Nephron (organoid): ENCODE data around the gene NXPH4.

ENCODE experiments used
- H3K27ac Mint-ChIP-seq, 3 experiments: 2 replicates each; pipeline ENCODE4 v1.8.0; 2020; ENCODE audit warnings: mixed read lengths in 3 of 3, mild to moderate bottlenecking in 2 of 3, moderate library complexity in 1 of 3
- H3K27me3 Mint-ChIP-seq: 2 replicates; pipeline ENCODE4 v1.8.0; 2021; ENCODE audit warnings: low read depth, mild to moderate bottlenecking, moderate library complexity, mixed read lengths
- H3K36me3 Mint-ChIP-seq: 2 replicates; pipeline ENCODE4 v1.8.0; 2020; ENCODE audit warnings: low read depth, mixed read lengths
- H3K4me1 Mint-ChIP-seq: 2 replicates; pipeline ENCODE4 v1.8.0; 2020; ENCODE audit warnings: mixed read lengths
- H3K4me3 Mint-ChIP-seq, 3 experiments: 2 replicates each; pipeline ENCODE4 v1.8.0; 2020; ENCODE audit warnings: mild to moderate bottlenecking in 3 of 3, mixed read lengths in 3 of 3, moderate library complexity in 2 of 3
- H3K9me3 Mint-ChIP-seq: 2 replicates; pipeline ENCODE4 v1.8.0; 2020; ENCODE audit warnings: mixed read lengths
- CTCF ChIP-seq, 3 experiments: fragments of 200-600 bp; sonication (generic); IDR thresholded peaks; one replicate each; pipeline ENCODE4 v1.5.0; 2021; ENCODE audit warnings: antibody characterized with exemption in 3 of 3; ENCODE audit not compliant: unreplicated experiment in 3 of 3

The NXPH4 gene

GRCh38 chr12:57195611-57196371 is 20.8 kb upstream of the NXPH4 start:
- H3K9me3 Mint-ChIP-seq, result no peaks in the 10 kb centered on the region
- H3K27me3 Mint-ChIP-seq, result no peaks in the 10 kb centered on the region
- H3K36me3 Mint-ChIP-seq, result peaks cover 62% of the 10 kb centered on the region
- H3K27ac Mint-ChIP-seq, result no peak overlapping the region
- H3K4me1 Mint-ChIP-seq, result peaks cover 10% of the 10 kb centered on the region
- no peak for TF ChIP-seq CTCF (IDR thresholded peaks at IDR 0.05; ENCODE audit: unreplicated experiment in 3 of 3)
- no peak overlapping the region for H3K4me3 Mint-ChIP-seq

GRCh38 chr12:57196439-57196838 is 20.2 kb upstream of the NXPH4 start:
- no peak overlapping the region for H3K27ac Mint-ChIP-seq
- peaks cover 10% of the 10 kb centered on the region for H3K4me1 Mint-ChIP-seq
- no peaks in the 10 kb centered on the region for H3K27me3 Mint-ChIP-seq
- H3K9me3 Mint-ChIP-seq, result no peaks in the 10 kb centered on the region
- no peak overlapping the region for H3K4me3 Mint-ChIP-seq
- no peak for TF ChIP-seq CTCF (IDR thresholded peaks at IDR 0.05; ENCODE audit: unreplicated experiment in 3 of 3)
- H3K36me3 Mint-ChIP-seq, result peaks cover 65% of the 10 kb centered on the region

- no peaks in the 10 kb centered on the region for H3K27me3 Mint-ChIP-seq
- no peak for TF ChIP-seq CTCF (IDR thresholded peaks at IDR 0.05; ENCODE audit: unreplicated experiment in 3 of 3)
- H3K4me3 Mint-ChIP-seq, result no peak overlapping the region
- no peak overlapping the region for H3K27ac Mint-ChIP-seq
- H3K36me3 Mint-ChIP-seq, result peaks cover 60% of the 10 kb centered on the region
- peaks cover 10% of the 10 kb centered on the region for H3K4me1 Mint-ChIP-seq
- no peaks in the 10 kb centered on the region for H3K9me3 Mint-ChIP-seq
Measured at GRCh38 chr12:57196956-57197355, 19.6 kb upstream of the NXPH4 start.

GRCh38 chr12:57198329-57198728 is 18.3 kb upstream of the NXPH4 start:
- peaks cover 10% of the 10 kb centered on the region for H3K4me1 Mint-ChIP-seq
- H3K27me3 Mint-ChIP-seq, result no peaks in the 10 kb centered on the region
- H3K36me3 Mint-ChIP-seq, result peaks cover 52% of the 10 kb centered on the region
- H3K27ac Mint-ChIP-seq, result no peak overlapping the region
- TF ChIP-seq CTCF (IDR thresholded peaks at IDR 0.05; ENCODE audit: unreplicated experiment in 3 of 3), result no peak
- H3K4me3 Mint-ChIP-seq, result no peak overlapping the region
- H3K9me3 Mint-ChIP-seq, result no peaks in the 10 kb centered on the region

- Mint-ChIP-seq H3K36me3 (peaks cover 55% of the 10 kb centered on the region), H3K27ac (no peak overlapping the region), H3K9me3 (no peaks in the 10 kb centered on the region), H3K4me1 (peaks cover 10% of the 10 kb centered on the region), H3K4me3 (no peak overlapping the region), H3K27me3 (no peaks in the 10 kb centered on the region)
- no peak for TF ChIP-seq CTCF (IDR thresholded peaks at IDR 0.05; ENCODE audit: unreplicated experiment in 3 of 3)
Measured at GRCh38 chr12:57199191-57199590, 17.4 kb upstream of the NXPH4 start.

GRCh38 chr12:57200497-57200896 is 16.1 kb upstream of the NXPH4 start:
- Mint-ChIP-seq H3K4me1 (peaks cover 6% of the 10 kb centered on the region), H3K9me3 (no peaks in the 10 kb centered on the region), H3K36me3 (peaks cover 53% of the 10 kb centered on the region), H3K4me3 (no peak overlapping the region), H3K27ac (no peak overlapping the region), H3K27me3 (no peaks in the 10 kb centered on the region)
- TF ChIP-seq CTCF (IDR thresholded peaks at IDR 0.05; ENCODE audit: unreplicated experiment in 3 of 3), result no peak
